Measurements from ENCODE around the gene ING3.
"Not testable (repeated sequence)": the region's sequence is repeated elsewhere in the genome, so short reads cannot be mapped to it uniquely, and the experiment has no call there.

Gene ING3

DNA sequence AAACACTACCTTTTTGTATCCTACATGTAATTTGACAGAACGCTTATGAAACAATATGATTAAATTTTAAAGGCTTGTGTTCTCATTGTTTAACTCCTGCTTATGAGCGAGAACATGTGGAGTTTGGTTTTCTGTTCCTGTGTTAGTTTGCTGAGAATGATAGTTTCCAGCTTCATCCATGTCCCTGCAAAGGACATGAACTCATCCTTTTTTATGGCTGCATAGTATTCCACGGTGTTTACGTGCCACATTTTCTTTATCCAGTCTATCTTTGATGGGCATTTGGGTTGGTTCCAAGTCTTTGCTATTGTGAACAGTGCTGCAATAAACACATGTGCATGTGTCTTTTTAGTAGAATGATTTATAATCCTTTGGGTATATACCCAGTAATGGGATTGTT lies 54.5 kb downstream of the ING3 start:
- DNase-seq: not testable (repeated sequence)

DNA sequence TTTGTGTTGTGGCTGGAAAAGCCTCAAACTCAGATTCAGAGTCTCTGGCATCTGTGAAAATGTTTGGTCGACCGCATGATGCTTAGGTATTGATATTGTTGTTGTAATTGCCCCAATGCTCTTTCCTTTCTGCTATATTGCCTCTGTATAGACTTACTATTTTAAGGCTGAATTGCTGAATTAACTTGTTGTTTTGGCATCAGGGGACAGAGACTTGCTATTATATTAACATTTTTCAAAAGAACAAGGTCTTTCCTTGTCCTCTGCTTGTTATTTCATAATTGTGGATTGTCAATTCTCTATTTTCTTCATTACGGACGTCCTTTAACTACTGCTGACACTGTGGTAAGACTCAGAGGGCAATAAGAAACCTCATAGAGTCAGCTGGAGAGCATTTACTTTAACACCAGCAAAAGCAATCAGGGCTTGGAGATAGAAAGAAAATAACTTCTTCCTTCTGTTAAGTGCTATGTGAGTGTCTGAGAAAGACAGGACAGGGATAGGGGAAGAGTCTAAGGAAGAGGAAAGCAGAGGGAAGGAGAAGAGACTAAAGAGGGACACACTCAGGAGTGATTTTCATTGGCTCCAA lies 55.5 kb downstream of the ING3 start:
- DNase-seq: no peak

DNA sequence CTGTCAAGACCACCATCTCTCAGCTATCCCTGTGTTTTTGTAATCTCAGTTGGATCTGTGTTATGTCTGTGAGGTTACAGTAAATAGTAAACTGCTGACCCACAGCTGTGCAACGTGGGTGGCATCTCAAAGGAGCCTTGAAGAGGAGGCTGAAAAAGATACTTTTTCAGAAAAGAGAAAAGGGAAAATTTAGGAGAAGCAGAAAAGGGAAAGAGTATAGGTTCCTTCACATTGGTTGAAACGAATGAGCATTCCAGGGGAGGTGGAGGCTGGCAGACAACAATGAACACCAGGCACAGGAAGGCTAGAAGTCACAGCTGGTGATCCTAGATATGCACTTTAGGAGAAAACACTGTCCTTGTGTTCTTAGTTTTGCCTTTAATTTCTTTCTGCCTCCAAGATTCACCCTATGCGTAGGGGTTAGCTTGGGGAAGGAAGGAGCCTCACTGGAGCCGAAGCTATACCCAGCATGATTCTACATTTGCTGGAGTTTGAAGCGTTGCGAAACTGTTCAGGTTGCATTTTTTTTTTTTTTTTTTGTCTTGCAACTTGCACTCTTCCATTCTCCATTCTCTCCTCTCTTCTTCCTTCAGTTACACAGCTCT lies 56.2 kb downstream of the ING3 start:
- no peak for DNase-seq

DNA sequence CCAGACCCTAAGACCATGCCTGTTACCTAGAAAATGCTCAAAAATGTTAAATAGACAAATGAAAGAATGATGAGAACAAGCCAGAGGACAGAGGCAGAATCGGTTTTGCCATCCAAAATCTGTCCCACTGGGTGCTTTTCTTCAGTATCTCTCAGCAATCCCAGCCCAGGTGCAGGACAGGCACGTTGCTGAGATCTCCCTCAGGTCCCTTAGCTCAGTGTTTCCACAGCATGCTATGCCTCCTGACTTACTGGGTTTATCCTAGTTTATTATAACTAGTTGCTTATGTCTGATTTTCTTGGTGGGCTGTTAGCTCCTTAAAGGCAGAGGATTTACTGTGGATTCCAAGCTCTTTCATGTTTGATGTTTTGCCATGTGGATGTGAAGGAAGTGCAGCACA lies 58.2 kb downstream of the ING3 start:
- DNase-seq: no peak

DNA sequence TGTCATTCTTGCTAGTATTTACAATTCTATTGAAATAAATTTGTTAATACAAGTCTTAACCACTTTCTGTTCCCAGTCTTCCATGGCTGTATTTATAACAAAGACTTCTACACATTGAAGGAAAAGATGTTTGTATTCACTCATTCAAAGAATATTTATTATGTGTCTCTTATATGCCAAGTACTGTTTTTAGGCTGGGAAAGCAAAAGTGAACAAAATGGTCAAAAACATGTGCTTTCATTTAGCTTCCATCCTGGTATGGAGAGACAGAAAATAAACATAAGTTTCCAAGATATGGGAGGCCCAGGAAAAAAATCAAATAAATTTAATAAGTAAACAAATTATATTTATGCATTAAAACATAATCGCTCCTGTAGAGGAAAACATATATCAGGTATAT lies 60.8 kb downstream of the ING3 start:
- DNase-seq: no peak

DNA sequence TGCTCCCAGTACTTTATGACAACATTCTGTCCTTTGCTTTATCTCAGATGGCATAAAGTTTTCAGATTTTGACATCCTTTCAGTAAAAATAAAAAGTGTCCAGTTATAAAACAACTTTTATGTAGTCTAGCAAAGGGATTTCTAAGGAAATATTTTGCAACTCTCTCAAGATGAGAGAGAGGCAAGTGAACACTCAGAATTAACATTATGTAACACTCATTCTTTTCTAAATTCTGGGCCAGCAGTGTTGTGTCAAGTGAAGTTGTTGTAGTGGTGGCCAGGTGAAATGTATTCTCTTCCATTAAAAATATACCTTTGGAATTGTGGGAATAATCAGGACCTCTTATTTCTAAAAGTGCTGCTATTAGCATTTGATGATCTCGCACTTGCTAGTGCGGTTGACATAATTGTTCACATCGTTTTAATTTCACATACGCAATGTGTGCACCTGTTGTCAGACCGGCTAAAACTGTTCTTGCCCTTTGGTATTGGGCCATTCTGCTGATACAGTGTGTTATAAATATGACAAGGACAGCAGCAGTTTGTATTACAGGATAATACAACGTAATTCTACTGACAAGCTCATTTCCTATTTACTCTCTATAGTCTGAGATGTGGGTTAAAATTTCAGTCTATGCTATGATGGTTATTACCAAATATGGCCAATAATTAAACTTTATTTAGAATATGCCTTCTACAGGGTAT lies 61.7 kb downstream of the ING3 start:
- no peak for DNase-seq

DNA sequence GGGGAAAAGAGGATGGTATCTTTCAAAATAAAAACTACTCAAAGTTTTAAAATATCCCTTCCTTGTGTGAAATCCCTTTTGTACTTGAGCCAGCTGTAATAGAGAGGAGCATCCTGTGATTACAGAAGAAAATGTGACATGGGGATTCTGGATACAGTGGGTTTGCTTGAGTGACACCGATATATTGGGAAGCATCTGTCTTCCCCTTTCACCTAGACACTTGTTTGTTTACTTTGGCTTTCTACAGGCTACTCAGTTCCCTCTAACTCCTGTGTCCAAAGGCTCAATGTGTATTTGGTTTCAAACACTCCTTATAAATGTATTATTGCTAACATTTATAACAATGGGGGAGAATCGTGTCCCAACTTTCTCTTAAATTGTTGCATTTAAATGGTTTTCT lies 62.3 kb downstream of the ING3 start:
- no peak for DNase-seq

DNA sequence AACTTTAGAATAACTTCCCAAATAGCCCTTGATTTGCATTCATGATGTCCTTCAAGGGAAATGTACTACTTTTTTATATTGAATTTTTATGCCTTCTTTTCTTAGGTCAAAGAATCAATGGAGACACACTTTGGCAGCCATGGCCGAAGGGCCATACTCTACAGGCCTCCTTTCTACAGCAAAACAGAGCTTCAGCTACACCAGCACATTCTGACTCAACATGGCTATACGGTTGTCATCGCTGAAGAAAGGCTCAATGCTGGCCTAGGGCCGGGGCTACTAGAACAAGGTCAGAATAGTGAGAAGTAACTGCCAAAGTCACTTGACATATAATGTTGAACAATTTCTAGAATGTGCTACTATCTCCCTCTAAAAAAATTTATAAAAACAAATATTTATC lies 65.0 kb downstream of the ING3 start:
- no peak for DNase-seq

DNA sequence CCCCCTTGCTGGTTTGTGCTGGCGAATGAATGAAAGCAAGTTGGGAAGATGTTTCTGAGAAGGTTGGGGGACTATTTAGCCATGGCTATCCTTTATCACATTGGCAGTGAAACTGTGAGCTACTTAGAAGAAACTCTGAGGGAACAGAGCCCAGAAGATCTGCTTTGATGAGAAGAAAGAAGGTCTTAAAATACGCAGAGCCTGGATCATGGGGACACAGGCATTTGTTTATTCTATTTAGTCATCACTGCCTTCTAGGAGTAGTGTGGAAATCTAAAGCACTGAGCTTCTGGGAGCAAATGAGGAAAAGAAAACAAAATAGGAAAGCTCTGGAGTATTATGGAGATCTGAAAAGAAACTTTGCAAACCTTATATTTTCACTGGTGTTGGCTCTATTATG lies 66.4 kb downstream of the ING3 start:
- DNase-seq: no peak

DNA sequence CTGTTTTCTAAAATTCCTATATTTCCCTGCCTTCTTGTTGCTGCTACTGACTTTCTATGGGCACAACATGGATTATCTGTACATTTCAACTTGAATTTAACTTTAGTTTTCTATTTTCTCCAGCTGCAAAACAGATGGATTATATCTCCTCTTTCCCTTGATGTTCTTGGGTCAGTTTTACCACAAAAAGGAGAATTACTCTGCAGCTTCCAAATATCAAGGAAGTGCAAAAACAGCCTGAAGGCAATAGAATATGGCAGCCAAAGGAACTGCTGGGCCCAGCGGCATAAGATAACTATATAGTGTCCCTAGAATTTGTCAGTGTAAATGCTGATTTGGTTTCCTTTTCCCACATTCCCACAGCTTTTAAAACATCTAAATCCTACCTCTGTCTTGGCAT lies 67.0 kb downstream of the ING3 start:
- no peak for DNase-seq

DNA sequence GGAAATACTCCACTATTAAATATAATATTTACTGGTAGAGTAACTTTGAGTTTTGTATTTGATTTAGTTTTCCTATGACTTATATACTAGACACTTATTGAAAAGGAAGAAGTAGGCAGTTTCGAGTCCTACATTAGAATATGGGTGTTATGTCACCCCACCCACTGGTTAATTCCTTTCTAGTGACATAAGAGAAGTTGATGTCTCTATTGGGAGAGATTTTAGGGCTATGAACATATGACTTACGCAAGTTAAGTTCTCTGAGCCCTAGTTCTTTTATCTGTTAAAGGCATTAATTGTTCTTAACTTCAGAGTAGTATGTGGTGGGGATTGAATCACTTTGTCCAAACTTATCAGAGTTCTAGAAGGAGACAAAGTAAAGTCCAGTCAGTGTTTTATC lies 68.4 kb downstream of the ING3 start:
- no peak for DNase-seq

DNA sequence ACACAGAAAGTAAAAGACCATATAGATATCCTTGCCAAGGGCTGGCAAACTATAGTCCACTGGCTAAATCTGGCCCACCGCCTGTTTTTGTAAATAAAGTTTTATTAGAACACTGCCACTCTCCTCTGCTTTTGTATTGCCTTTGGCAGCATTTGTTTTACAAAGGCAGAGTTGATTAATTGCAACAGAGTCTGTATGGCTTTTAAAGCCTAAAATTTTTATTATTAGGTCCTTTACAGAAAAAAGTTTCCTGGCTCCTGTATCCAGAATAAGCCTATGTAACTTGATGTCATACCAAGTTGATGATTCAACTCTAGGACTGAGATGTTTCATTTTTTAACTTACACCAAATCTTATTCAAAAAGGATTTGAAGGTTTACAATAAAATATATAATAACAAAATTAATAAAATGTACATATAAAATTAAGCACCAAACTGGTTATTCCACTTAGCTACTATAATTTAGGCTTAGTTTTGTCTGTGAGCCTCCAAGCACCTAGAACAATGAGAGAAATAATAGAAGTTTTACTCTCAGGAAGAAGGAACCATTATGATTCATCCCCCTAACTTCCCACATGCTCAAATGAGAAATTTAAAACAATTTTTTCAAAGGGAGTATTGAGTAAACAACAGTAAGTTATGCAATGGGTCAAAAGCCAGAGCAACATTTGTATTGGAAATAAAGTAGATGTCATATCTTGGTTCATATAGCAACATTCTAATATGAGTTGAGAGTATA lies 69.8 kb downstream of the ING3 start:
- DNase-seq: no peak

DNA sequence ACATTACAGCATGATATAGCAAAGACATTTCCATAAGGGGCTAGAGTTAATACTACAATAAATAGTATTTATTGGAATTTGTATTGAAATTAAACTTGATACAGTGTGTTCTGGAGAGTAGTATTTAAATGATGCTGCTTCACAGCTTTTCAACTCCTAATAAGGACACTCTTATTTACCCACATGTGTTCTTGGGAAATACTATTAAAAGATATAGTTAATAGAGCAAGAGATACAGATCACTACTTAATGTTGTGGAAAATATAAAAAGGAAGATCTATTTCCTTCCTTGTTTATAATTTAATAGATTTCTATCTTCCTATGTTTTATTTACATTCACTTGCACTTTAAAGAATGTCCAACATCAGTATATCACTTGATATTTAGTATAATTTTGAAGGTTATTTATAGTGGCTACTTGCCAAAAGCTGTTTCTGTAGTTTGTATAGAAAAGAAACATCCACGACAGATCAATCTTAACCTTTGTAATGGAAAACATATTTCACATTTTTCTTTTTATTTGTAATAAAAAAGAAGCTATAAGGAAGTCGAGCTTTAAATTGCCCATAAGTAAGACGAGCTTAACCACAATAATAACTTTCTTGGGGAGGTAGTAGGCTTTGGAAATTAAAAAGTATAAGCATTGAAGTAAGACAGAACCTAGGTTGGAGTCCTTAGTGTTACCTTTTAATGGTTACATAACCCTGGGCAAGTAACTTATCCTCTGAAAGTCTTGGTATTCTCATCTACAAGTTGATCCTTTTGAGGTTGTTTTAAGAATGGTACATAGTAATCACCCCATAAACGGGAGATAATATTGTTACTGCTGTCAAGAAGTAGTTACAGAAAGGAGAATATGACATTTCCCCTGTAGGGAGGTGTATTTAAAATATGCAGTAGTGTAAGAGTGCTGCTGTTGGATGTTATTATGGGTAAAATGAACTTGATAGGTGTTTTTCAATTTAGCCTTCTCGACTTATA lies 70.7 kb downstream of the ING3 start:
- no peak for DNase-seq

DNA sequence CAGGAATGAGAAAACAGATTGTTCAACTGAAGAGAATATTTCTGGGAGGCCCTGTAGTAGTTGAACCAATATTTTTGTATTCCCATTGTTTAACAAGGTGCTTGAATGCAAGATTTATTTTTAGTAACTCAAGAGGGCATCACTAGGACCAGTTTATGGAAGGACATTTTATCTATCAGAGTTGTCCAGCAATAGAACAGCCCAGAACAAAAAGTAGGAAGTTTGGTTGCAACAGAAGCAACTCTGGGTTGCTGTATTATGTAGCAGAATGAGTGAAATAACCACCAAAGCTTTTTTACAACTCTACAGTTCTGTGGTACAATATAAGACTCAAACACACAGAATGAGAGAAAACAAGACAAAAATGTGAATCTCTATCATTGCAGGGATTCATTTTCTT lies 72.6 kb downstream of the ING3 start:
- DNase-seq: no peak

DNA sequence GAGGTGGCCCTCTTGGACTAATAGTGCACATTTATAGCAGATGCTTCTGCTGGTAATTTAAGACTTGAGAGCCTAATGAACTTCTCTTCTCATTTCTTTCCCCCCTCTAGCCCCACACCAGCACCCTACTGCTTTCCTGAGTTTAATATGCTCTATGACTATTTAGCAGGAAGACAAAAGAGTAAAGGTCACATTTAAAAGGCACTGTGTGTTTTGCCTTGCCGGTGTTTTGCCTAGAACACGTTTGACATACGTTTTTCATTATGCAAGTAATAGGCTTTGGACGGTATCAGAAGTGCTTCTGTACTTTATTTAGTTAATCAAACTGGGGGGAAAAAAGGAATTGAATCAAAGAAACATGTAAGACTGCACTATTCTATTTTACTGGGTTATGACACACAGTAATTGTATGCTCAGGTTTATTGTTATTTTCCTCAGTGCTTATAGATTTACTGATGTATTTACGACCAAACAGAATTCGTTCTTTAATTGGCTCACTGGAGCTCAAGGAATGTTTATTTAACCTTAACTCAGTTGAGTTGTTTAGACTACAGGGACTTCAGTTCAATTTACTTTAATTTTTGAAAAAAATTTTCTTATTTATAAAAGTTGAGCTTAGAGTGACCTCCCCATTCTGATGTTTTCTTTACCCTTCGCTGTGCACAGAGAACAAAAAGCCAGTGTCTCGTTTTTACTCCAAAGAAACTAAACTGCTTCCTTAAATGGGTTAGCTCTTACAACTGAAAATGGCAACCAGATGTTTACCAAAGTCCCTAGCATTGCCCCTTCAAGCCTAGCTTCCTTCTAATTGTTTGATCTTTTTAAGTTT lies 73.3 kb downstream of the ING3 start:
- DNase-seq: no peak

DNA sequence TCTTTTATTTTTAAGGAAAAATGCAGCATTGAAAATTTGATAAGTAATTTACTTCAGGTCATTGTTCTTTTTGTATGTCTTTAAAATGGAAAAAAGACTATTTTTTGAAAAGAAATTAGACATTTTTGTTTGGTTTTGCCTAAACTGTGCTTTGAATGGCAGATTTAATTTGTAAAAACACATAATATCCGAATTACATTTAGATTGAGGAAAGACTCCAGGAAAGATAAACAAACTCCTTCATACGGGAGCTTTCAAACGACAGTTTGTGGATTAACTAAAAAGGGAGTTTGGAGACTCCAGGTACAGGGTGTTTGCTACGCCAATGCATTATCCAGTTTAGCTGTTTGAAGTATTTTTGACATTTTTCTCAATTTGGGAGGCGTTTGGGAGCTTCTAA lies 74.0 kb downstream of the ING3 start:
- no peak for DNase-seq

DNA sequence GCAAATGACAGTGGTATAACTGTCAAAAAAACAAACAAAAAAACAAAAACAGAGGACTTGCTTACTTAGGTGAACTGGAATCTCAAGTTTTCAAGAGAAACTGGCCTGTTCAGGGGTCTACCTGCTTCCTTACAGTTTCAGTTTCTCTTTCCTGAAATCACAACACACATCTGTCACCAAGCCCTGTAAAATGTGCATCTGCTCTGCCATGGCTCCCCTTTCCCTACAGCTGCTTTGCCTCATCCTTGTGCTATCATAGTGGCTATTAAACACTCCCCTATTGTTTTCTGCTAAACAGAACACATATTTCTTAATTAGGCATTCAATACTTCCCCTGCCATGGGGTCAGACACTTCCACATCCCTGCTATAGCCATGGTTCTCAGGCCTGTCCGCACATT lies 75.6 kb downstream of the ING3 start:
- no peak for DNase-seq

DNA sequence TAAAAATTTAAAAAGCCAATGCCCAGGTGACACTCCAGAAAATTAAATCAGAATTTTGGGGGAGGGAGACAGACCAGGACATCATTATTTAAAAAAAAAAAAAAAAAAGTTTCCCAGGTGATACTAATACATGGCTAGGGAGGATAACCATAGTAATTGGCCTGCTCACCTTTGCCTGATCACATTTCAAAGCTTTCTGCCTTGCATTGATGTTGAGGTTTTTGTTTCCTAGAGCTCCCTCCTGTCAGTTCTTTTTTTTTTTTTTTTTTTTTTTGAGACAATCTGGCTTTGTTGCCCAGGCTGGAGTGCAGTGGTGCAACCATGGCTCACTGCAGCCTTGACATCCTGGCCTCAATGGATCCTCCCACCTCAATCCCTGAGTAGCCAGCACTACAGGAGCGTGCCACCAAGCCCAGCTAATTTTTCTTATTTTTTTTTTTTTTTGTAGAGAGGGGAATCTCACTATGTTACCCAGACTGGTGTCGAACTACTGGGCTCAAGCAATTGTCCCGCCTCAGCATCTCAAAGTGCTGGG lies 76.1 kb downstream of the ING3 start:
- no peak for DNase-seq

Measured in NK-92 treated with Interleukin-12 subunit alpha and Interleukin-12 subunit beta, amount 100 ng/mL, for 24 hours (cell line).